Loucy (cell line): ENCODE data around the gene KIF17.

Experiments
- H2AFZ ChIP-seq: fragments of 200-600 bp; sonication (generic); 2 replicates; pipeline ENCODE4 v1.6.0; 2016; ENCODE audit warnings: antibody characterized with exemption, mild to moderate bottlenecking, low read length, moderate library complexity
- H3F3A ChIP-seq: fragments of 200-600 bp; 2 replicates; pipeline ENCODE4 v1.6.0; 2016; ENCODE audit warnings: antibody characterized with exemption, low read depth, mild to moderate bottlenecking
- H3K27me3 ChIP-seq: fragments of 200-600 bp; sonication (generic); 2 replicates; pipeline ENCODE4 v1.6.1; 2014; ENCODE audit warnings: low read length, mild to moderate bottlenecking; ENCODE audit not compliant: insufficient read depth, poor library complexity, severe bottlenecking
- H3K36me3 ChIP-seq: fragments of 200-600 bp; sonication (generic); 2 replicates; pipeline ENCODE4 v1.6.1; 2016; ENCODE audit warnings: low read length; ENCODE audit not compliant: insufficient read depth
- H3K4me1 ChIP-seq: fragments of 200-600 bp; sonication (generic); 2 replicates; pipeline ENCODE4 v1.5.1; 2014; ENCODE audit warnings: low read length, mild to moderate bottlenecking; ENCODE audit not compliant: insufficient read depth, poor library complexity, severe bottlenecking
- H3K4me2 ChIP-seq: fragments of 200-600 bp; sonication (generic); 2 replicates; pipeline ENCODE4 v1.6.0; 2014; ENCODE audit warnings: antibody characterized with exemption, low read length, low read depth, mild to moderate bottlenecking; ENCODE audit not compliant: poor library complexity, severe bottlenecking
- H3K4me3 ChIP-seq: fragments of 200-600 bp; sonication (generic); 2 replicates; pipeline ENCODE4 v1.5.1; 2014; ENCODE audit warnings: low read length, mild to moderate bottlenecking, mixed read lengths; ENCODE audit not compliant: poor library complexity, severe bottlenecking
- H3K79me2 ChIP-seq: fragments of 200-600 bp; sonication (generic); 2 replicates; pipeline ENCODE4 v1.6.1; 2014; ENCODE audit warnings: low read length; ENCODE audit not compliant: insufficient read depth
- H3K9ac ChIP-seq: fragments of 200-600 bp; sonication (generic); 2 replicates; pipeline ENCODE4 v1.6.0; 2014; ENCODE audit warnings: mild to moderate bottlenecking, low read depth, low read length, moderate library complexity; ENCODE audit not compliant: poor library complexity, severe bottlenecking
- H3K9me2 ChIP-seq: fragments of 200-600 bp; sonication (generic); replicated peaks from 2 replicates; pipeline ENCODE4 v1.6.1; 2016; ENCODE audit warnings: low read depth, low read length, mixed read lengths
- H3K9me3 ChIP-seq: fragments of 200-600 bp; sonication (generic); 2 replicates; pipeline ENCODE4 v1.6.1; 2014; ENCODE audit warnings: mild to moderate bottlenecking, antibody characterized with exemption, low read length, low read depth; ENCODE audit not compliant: insufficient read depth
- H4K20me1 ChIP-seq: fragments of 200-600 bp; sonication (generic); 2 replicates; pipeline ENCODE4 v1.6.0; 2014; ENCODE audit warnings: antibody characterized with exemption, low read length, mild to moderate bottlenecking; ENCODE audit not compliant: insufficient read depth, poor library complexity, severe bottlenecking
- CTCF ChIP-seq: fragments of 200-600 bp; sonication (generic); conservative IDR thresholded peaks from 2 replicates; pipeline ENCODE4 v1.5.1; 2014; ENCODE audit warnings: mild to moderate bottlenecking, antibody characterized with exemption, low read length
- EZH2phosphoT487 ChIP-seq: fragments of 200-600 bp; IDR thresholded peaks from 2 replicates; pipeline ENCODE4 v1.6.1; 2018; ENCODE audit warnings: antibody characterized with exemption, mild to moderate bottlenecking, moderate library complexity, borderline replicate concordance

KIF17 gene

GRCh38 chr1:20708891-20709290 is 8.9 kb downstream of the KIF17 start:
- TF ChIP-seq CTCF (no peak), EZH2phosphoT487 (no peak)
- Histone ChIP-seq H3K9ac (no peak overlapping the region), H3K27me3 (no peaks in the 10 kb centered on the region)

GRCh38 chr1:20708057-20708456 is 9.8 kb downstream of the KIF17 start:
- no peaks in the 10 kb centered on the region for H3K36me3 ChIP-seq
- no peak overlapping the region for H3K4me3 ChIP-seq
- no peaks in the 10 kb centered on the region for H3K27me3 ChIP-seq
- H3F3A ChIP-seq = no peaks in the 10 kb centered on the region
- no peaks in the 10 kb centered on the region for H3K79me2 ChIP-seq
- no peak for TF ChIP-seq EZH2phosphoT487
- TF ChIP-seq CTCF = no peak
- no peaks in the 10 kb centered on the region for H3K9me2 ChIP-seq
- no peaks in the 10 kb centered on the region for H3K9me3 ChIP-seq
- H2AFZ ChIP-seq = no peak overlapping the region
- no peak overlapping the region for H3K4me2 ChIP-seq
- no peaks in the 10 kb centered on the region for H3K4me1 ChIP-seq
- H3K9ac ChIP-seq = no peak overlapping the region
- no peaks in the 10 kb centered on the region for H4K20me1 ChIP-seq

More at GRCh38 chr1:20708891-20709290, 8.9 kb downstream of the KIF17 start:
- H3K36me3 ChIP-seq = no peaks in the 10 kb centered on the region
- no peaks in the 10 kb centered on the region for H3K4me1 ChIP-seq
- no peaks in the 10 kb centered on the region for H3K9me3 ChIP-seq
- H3K79me2 ChIP-seq = no peaks in the 10 kb centered on the region
- H2AFZ ChIP-seq = no peak overlapping the region
- H3K4me3 ChIP-seq = no peak overlapping the region
- H3K9me2 ChIP-seq = no peaks in the 10 kb centered on the region
- H3K4me2 ChIP-seq = no peak overlapping the region
- no peaks in the 10 kb centered on the region for H4K20me1 ChIP-seq
- H3F3A ChIP-seq = no peaks in the 10 kb centered on the region

- Histone ChIP-seq H3K79me2 (no peaks in the 10 kb centered on the region), H3F3A (no peaks in the 10 kb centered on the region), H3K36me3 (no peaks in the 10 kb centered on the region), H3K4me1 (no peaks in the 10 kb centered on the region), H3K9ac (no peak overlapping the region), H4K20me1 (no peaks in the 10 kb centered on the region), H3K9me2 (no peaks in the 10 kb centered on the region), H3K27me3 (no peaks in the 10 kb centered on the region), H3K9me3 (no peaks in the 10 kb centered on the region), H3K4me2 (no peak overlapping the region), H3K4me3 (no peak overlapping the region), H2AFZ (no peak overlapping the region)
- TF ChIP-seq EZH2phosphoT487 (no peak), CTCF (no peak)
Measured at GRCh38 chr1:20706841-20707240, 11.0 kb downstream of the KIF17 start.
